ELF-1 (cell line): ENCODE data around the gene PPM1H.

Experiments used
- DNase-seq: peaks from one replicate; pipeline ENCODE4 v3.0.0-alpha.2; 2016; ENCODE audit warnings: low read depth, low spot score

PPM1H gene

DNA sequence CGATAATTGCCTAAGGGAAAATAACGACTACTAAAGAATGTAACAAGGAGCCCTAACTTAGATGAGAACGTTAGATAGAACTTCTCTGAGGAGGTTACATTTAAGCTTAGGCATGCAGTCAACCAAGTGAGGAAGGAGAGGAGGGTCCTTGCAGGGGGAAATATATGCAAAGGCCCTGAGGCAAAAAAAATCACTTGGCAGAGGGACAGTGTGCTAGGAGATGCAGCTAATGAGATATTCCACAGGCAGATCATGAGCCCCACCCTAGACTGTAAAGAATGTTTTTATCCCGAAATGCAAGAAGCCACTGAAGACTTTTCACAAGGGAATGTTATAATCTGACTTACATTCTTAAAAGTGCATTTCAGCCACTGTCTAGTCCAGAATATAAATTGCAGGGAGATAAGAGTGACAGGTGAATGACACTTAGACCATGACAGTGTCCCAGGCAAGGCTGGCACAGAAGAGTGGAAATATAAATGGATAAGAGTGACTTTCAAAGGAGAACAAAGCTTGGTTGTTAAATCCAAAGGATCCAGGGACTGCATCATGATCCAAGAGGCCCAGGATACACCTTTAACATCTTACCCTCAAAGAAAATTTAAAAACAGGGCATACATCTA lies 61.0 kb downstream of the PPM1H start:
- peak; percentile 31 for DNase-seq

DNA sequence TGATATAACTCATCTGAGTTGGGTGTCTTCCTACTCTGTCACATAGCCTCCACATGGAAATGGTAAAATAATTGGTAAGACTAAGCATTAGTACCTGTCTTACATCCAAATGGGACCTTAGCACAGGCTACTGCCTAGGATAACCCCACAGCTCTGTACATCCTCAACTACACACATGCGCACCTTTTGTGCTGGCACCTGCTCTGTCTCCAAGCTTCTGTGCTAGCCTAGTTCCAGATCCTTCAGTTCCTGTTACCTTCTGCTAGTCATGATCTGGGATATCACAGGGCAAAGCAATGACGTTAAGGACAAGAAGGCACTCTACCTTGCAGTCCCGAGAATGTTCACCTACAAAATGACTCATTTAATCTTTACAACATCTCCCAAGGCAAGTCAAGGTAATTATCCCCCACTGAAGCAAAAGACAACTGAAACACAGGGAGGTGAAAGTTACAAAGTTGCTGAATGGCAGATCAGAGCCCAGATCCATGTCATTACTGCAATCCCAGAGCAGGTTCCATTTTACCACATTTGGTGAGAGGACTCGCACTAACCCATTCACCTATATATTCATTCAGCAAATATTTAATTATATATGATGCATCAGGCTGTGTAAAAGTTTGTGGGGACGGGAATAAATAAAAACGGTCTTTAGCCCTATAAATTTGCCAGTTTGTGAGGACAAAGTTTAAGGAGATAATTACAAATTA lies 61.7 kb downstream of the PPM1H start:
- DNase-seq = peak; percentile 50

DNA sequence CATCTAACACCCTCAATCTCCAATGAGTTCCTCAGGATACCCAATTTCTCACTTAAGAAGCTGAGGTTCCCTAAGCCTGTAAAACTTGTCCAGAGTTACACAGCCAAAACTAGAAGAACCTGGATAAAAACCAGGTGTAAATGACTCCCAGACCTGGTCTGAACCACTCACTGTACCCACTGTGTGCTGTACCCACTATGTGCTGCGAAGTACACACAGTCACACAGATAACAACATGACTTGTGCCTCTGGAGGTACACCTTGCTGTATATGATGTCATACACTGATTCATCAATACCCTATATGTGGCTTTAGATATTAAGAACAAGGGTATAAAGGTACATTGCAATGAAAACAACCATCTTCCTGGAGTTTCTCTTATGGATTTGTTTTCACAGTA lies 66.1 kb downstream of the PPM1H start:
- DNase-seq = no peak

DNA sequence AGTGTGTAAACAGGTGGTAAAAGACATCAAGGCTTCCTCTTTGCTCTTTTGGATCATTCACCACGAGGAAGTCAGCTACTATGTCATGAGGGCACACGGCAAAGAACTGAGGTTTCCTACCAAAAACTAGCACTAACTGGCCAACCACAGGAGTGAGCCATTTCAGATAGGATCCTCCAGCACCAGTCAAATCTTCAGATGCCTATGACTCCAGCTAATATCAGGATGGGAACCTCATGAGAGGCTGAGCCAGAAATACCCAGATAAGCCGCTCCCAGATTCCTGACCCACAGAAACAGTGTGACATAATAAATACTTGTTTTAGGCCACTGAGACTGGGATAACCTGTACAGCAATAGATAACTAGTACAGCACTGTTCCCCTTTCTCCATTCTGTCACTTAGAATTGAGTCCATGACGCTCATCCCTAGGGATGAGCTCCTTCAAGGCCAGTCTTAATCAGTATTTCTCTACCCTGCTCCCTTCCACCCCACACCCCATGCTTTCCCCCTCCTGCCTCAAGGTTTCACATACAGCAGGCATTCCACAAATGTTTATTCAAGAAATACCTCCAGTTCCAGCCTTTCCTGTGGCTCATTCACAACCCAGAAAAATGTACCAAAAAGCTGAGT lies 68.4 kb downstream of the PPM1H start:
- DNase-seq = peak; percentile 54

DNA sequence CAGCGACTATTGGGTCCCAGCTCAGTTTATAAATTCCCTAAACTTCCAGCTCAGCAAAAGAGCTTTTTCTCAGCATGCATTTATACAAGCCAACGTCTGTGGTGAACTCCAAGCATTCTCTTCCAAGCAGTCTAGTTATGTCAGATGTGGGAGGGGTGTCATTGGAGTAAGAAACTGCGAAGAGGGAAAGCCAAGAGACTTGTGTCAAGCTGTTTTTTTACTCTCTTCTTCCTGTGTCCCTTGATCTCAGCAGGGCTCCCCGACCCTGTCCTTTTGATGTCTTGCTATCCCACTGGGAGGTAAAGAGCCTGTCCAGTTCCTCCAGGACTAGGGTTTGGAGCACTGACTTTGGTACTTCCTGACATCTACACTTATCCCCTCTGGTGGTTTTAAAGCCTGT lies 69.0 kb downstream of the PPM1H start:
- peak; percentile 87 for DNase-seq

DNA sequence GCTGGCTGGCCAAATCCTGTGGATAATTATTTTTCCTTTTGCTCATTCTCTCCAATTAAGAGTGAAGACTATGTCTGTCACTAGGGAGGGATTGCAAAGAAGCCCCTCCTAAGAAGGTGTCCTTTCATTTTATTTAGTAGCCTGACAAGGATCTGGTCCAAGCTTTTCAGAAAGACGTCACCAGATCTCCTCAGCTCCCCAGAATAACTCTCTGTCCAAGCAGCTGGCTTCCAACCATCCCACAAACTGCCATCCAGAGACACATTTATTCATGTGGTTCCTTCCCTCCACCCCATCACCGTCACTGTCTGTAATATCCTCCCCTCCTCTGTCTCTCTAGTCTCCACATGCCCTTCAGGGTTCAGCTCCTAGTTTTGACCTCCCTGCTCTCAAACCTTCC lies 69.9 kb downstream of the PPM1H start:
- no peak for DNase-seq

DNA sequence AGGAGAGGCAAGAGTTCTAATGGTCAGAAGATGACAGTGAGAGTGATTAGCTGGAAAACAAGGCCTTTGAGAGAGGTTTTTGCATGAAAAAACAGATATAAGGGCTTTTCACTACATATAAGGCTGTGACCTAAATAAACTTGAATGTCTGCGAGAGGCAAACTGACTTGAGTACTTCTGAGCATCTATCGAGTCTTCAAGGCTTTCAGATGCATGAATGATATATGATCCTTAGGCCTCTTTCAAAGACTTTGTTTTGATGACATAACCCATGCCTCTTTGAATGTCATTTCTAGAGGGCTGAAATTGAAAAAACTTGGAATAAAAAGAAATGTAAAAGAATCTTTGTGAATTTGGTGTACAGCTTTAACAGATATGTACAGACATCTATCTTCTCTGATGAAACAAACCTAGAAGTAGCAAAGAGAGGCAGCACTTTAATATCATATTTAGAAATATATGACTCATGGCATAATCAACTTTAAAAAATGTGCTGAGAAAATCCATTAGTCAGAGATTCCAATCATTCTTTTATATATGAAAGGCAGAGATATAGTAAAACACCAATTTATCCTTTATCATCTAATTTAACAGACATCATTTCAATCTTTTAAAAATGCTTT lies 72.6 kb downstream of the PPM1H start:
- no peak for DNase-seq

DNA sequence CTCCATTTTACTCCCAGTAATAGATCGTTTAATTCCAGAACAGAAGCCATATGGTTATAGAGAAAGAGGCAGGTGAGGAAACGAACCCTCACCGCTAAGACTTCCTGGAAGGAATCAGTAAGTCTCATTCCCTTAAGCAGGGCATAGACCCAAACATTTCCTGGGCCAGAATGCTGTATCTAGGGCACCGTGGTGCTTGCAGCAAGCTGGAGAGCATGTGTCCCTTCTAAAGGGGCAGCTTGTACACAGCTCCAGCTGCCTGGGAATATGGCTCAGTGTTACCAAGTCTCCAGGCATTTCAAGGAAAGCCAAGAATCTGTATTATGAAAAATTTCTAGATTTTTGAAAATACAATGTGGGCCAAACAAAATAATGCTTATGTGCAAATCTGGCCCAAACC lies 73.4 kb downstream of the PPM1H start:
- no peak for DNase-seq

DNA sequence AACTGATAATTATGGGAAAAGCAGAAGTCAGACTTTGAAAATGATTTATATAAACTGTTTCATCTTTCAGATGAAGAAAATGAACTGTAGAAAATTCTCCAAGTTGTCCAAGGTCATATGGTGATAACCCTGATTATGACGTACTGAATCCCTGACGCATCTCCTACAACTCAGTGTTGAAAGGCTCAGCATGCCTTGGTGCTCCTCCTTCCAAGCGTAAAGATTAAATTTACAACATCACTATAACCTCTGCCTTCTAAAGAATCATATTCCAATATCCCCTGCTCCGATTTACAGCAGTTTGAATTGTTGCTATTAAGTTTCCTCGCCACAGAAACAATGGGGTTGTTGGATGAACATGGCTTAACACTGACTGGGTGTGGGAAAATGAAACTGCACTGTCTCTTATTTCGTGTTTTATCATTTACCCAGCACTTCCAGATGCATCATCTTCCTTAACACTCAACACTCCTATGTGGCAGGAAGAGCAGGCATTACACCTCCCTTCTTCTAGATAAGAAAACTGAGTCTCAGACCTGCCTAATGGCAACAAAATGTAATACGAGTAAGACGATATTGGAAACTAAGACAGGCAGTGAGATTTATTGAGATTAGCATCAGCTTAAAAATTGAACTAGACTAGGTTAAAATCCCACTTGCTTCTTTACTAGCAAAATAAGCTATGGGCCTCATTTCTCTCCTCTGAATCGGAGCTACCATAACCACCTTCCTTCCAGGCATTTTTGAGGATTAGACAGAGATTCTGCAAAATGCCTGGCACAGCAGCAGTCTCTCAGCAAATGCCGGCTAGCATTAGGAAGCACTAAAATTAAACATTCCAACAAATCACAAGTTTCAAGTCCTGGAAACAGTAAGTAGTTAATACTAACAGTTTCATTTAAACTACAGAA lies 74.2 kb downstream of the PPM1H start:
- DNase-seq = no peak

DNA sequence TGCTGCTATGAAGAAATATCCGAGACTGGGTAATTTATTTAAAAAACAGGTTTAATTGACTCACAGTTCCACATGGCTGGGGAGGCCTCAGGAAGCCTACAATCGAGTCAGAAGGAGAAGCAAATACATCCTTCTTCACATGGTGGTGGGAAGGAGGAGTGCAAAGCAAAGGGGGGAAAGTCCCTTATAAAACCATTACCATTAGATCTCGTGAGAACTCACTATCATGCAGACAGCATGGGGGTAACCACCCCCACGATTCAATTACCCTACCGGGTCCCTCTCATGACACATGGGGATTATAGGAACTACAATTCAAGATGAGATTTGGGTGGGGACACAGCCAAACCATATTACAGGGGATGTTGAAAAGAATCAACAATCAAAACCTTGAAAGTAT lies 74.9 kb downstream of the PPM1H start:
- no peak for DNase-seq

DNA sequence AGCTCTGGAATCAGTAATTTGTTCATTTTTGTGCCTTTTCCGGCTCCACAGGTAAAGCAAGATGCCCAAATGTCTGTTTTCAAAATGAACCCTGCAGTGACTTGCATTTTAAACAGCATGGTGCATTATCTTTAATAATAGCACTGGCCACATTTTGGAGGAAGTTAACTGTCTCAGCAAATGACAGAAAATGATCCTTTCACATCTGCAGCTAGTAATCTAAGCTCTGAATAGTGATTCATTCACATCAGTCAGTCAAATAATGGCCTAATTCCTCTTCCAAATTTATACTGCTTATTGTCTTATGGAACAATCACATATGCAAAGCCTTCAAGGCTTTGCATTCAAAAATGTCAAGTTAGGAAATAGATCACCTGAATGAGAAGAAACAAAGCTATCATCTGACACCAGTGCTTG lies 75.6 kb downstream of the PPM1H start:
- DNase-seq = no peak

DNA sequence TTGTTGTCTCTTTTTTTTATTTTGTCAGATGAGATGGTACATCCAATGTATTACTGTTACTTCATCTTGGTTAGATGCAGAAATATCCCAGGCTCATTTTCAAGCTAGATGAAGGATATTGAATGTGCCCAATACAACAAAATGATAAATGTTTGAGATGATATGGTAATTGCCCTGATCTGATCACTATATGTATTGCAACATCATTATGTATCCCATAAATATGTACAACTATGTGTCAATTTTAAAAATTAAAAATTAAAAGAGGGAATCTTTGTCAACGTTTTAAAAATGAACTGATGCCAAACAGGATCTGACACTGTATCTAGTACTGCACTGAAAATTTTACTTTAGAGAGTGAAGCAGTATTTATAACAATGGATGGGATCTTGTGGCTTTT lies 78.5 kb downstream of the PPM1H start:
- DNase-seq = no peak

DNA sequence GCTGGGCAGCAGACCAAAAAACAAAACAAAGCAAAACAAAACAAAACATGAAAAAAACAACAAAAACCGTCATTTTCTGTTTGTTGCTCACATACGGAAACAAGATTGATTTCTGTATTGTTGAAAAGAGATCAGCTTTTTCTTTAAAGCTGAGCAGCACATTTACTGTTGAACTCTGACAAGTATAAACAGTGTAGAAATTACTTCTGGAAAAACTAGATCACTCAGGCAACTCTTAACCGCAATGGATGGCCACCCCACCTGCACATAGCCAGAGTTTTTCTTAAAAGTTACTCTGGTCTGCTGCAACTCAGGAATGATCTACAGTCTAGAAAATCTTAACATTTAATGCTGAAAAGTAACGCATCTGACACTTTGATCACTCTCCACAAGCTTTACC lies 80.9 kb downstream of the PPM1H start:
- no peak for DNase-seq

DNA sequence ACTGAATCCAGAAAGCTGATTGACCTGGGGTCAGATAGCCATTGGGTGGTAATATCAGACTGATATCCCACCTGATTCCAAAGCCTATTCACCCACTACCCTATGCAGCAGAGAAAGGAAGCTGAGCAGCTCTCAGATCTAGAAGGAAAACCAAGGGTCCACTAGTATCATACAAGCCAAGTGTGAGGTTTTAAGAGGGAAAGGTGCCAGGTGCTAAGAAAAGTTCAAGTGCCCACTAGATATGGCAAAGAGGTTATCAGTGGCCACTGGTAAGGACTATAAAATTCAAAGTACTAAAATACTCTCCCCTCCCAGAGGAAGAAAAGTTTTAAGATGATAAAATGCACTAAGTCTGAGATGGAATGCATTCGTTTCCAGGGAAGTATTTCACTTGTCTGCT lies 85.6 kb downstream of the PPM1H start:
- no peak for DNase-seq

DNA sequence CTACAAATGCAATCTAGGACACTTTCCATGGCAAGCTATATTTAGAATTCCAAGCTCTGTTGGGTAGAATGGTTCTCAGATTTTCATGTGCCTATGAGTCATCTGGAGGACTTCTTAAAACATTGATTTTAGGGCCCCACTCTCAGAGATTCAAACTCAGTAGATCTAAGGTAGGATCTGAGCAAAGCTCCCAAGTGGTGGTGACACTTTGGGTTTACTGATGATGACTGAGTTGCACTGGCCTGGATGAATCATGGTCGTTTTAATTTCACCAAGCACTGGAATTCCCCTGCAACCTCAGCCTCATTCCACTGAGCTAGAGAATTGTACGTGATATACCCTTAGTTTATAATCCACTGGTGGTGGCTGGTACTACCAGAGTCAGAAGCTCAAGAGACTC lies 86.5 kb downstream of the PPM1H start:
- no peak for DNase-seq

DNA sequence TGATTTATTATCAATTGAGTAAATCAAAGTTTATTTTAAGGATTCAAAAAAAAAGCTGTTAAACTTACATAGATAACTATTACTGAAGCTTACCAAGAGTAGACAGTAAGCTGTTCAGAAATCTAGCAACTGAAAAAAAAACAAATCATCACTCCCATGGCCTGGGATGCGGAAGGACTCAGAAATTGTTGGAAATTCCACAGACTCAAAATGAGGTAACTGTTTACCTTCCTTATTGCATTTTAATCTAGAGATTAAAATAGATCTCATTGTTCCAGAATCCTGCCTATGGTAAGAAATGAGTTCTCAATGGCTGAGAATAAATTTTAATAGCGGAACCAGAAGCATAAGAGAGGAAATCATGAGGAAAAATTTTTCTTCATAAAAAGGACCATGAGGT lies 87.2 kb downstream of the PPM1H start:
- DNase-seq = no peak

DNA sequence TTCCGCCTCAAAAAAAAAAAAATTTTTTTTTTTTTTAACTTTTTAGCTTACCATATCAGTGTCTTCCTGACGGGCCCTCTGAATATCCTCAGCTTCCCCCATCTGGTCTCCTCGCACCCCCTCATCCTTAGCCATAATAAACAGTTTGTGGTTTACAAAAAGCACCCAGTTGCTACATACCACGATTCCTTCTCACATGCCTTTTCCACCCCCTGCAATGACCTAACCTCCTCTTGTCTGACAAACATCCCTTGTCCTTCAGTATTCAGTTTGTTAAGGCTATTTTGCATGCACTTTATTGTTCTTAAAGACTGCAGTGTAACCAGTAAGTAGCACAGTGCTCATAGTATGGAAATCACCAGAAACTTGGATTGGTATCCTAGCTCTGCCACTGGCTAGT lies 88.5 kb downstream of the PPM1H start:
- no peak for DNase-seq

DNA sequence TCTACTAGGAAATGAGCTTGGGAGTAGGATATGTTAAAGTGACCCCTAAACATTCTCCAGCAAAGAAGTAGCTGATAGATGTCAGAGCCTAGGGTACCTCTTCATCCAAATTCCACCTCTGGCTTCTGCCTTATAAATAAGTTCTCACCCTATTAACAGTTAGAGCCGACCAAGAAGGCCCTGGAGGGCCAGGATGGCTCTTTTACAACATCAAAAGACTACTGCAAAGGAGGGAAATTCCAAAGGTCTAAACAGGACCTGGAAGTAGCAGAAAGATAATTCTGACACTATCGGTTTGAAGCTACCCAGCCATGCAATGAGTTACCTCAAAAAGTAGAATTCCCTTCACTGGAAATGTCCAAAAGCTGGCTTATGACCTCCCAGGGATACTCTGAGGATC lies 90.0 kb downstream of the PPM1H start:
- peak; percentile 71 for DNase-seq

DNA sequence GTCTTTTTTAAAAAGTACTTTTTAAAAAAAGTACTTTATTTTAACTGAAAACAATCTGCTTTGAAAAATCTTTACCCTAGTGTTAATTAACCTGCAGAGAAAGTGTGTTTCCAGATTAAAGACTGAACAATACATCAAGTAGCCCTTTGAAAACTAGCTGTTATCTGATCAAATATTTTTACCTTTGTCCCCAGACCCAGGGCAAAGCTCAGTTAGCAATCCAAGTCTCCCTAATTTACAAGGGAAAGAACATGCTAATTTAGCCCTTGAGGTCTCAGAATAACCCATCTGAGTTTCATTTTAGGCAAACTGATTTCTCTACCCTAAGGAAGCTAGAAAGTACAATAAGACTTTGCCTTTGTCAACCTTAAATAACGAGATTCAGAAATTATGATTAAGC lies 91.2 kb downstream of the PPM1H start:
- DNase-seq = no peak

DNA sequence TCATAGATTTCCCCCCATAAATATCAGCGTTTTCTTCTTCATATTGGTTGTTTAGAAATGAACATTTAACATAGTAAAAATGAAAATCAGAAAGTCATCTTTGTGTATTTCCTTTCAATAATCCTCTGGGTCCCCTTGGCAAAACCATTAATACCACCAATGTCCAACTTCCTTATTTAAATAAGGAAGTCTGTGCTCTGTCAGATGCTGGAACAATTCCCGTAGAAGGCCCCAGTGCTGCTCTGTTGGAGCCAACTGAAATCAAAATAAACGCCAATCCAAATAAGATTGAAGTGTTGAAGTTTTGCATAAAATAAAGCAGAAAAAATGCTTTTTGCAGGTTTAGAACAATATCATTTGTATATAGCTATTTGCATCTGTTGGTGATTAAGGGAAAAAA lies 93.1 kb downstream of the PPM1H start:
- DNase-seq = no peak

DNA sequence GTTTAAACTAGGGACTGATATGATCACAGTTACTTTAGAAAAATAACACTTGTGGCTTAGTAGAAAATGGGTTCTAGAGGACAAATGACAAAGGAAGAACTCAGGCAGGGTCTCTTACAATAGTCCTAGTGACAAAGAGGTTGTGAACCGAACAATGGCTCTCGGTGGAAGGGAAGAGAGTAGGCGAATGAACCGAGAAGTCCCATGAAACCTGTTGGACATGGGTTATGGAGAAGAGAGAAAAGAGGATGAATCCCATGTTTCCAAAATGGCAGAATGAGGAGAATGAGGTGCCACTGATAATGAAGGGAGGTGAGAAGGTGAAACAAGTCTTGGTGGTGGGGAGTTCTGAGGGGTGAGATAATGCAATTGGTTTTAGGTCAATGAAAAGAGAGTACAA lies 94.1 kb downstream of the PPM1H start:
- no peak for DNase-seq
